ENCODE data around the gene IMPACT. TPM values are rescaled to one million over a fixed set of nuclear protein-coding genes. Genes with fewer than 3 reads are reported as not detected.

The IMPACT gene
- total RNA-seq, 1 donor from 2014 or later: 32.3 TPM

DNA sequence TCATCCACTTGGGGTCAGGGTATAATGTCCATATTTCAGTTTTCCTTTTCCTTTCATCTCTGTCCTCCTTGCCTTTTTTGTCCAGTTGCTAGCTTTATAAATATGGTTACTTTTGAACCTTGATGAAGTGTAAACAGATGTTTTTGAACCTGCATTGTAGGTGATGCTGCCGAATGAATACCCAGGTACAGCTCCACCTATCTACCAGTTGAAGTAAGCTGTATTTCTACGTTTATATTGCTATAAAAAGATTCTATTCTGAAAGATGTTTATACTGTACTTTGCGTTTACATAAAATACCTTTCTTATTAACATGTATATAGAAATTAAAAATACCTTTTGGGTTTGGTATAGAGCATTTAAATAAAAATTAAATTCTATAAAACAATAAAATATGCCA, 2.2 kb downstream of the IMPACT start:
- Histone ChIP-seq H3K27me3 (ENCODE audit: insufficient read depth, low read length) (no peaks in the 10 kb centered on the region), H2AFZ (ENCODE audit: low read depth, low read length) (no peak overlapping the region), H3K4me3 (ENCODE audit: insufficient read depth, low read depth, low read length) (no peak overlapping the region), H3K79me2 (ENCODE audit: insufficient read depth, low read length) (peaks cover 19% of the 10 kb centered on the region), H3K4me1 (ENCODE audit: insufficient read depth, low read length) (peaks cover 14% of the 10 kb centered on the region), H3K27ac (ENCODE audit: low read depth, low read length) (no peak overlapping the region), H3K9ac (ENCODE audit: low read length) (no peak overlapping the region), H4K20me1 (ENCODE audit: insufficient read depth, low read length) (no peaks in the 10 kb centered on the region), H3K36me3 (ENCODE audit: insufficient read depth, low read length) (no peaks in the 10 kb centered on the region), H3K4me2 (ENCODE audit: low read length) (no peak overlapping the region), H3K9me3 (ENCODE audit: insufficient read depth, low read depth, low read length) (no peaks in the 10 kb centered on the region)
- peaks cover 6% of the 10 kb centered on the region for H3K4me1 Mint-ChIP-seq (ENCODE audit: low read depth, unreplicated experiment)
- peaks cover under 1% of the 10 kb centered on the region for H3K27me3 Mint-ChIP-seq (ENCODE audit: low read depth, unreplicated experiment)
- H3K9me3 Mint-ChIP-seq (ENCODE audit: unreplicated experiment): no peaks in the 10 kb centered on the region
- H3K4me3 Mint-ChIP-seq (ENCODE audit: unreplicated experiment): no peak overlapping the region
- DNase-seq (ENCODE audit: low read depth): no peak
- no peak overlapping the region for H3K27ac Mint-ChIP-seq (ENCODE audit: unreplicated experiment)
- H3K36me3 Mint-ChIP-seq (ENCODE audit: low read depth, unreplicated experiment): no peaks in the 10 kb centered on the region
- no peak for FAIRE-seq
- TF ChIP-seq, protein P1, sequence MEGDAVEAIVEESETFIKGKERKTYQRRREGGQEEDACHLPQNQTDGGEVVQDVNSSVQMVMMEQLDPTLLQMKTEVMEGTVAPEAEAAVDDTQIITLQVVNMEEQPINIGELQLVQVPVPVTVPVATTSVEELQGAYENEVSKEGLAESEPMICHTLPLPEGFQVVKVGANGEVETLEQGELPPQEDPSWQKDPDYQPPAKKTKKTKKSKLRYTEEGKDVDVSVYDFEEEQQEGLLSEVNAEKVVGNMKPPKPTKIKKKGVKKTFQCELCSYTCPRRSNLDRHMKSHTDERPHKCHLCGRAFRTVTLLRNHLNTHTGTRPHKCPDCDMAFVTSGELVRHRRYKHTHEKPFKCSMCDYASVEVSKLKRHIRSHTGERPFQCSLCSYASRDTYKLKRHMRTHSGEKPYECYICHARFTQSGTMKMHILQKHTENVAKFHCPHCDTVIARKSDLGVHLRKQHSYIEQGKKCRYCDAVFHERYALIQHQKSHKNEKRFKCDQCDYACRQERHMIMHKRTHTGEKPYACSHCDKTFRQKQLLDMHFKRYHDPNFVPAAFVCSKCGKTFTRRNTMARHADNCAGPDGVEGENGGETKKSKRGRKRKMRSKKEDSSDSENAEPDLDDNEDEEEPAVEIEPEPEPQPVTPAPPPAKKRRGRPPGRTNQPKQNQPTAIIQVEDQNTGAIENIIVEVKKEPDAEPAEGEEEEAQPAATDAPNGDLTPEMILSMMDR (IDR thresholded peaks at IDR 0.05; ENCODE audit: insufficient read depth, low read depth, low read length): no peak
- TF ChIP-seq EZH2 (IDR thresholded peaks at IDR 0.05; ENCODE audit: insufficient read depth, low read length): no peak

DNA sequence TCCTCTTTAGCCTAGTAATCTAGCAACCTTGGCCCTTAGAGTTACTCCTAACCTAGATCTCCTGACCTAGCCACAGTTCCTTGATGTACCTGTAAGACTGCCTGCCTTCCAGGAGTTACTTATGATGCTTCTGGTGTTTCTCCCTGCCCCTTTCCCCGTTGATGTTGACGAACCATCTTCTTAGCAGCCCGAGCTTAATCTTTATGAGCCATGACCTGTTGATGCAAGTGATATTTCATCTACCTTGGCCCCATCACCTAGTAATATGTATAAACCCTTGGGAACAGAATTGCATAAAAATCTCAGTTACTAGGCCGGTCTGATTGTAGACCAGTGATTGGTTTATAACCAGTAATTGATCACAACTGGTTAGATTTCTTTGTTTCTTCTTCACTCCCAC, 2.7 kb downstream of the IMPACT start:
- FAIRE-seq: no peak
- TF ChIP-seq, protein P1 (IDR thresholded peaks at IDR 0.05; ENCODE audit: insufficient read depth, low read depth, low read length): no peak
- no peak for TF ChIP-seq EZH2 (IDR thresholded peaks at IDR 0.05; ENCODE audit: insufficient read depth, low read length)
- no peak overlapping the region for H2AFZ ChIP-seq (ENCODE audit: low read depth, low read length)
- H3K4me3 Mint-ChIP-seq (ENCODE audit: unreplicated experiment): no peak overlapping the region
- no peaks in the 10 kb centered on the region for H3K27me3 ChIP-seq (ENCODE audit: insufficient read depth, low read length)
- no peak overlapping the region for H3K4me3 ChIP-seq (ENCODE audit: insufficient read depth, low read depth, low read length)
- no peaks in the 10 kb centered on the region for H3K36me3 Mint-ChIP-seq (ENCODE audit: low read depth, unreplicated experiment)
- no peak overlapping the region for H3K27ac ChIP-seq (ENCODE audit: low read depth, low read length)
- no peaks in the 10 kb centered on the region for H3K27me3 Mint-ChIP-seq (ENCODE audit: low read depth, unreplicated experiment)
- H3K4me1 ChIP-seq (ENCODE audit: insufficient read depth, low read length): peaks cover 14% of the 10 kb centered on the region
- no peak overlapping the region for H3K4me2 ChIP-seq (ENCODE audit: low read length)
- H3K4me1 Mint-ChIP-seq (ENCODE audit: low read depth, unreplicated experiment): peaks cover 6% of the 10 kb centered on the region
- H3K9me3 ChIP-seq (ENCODE audit: insufficient read depth, low read depth, low read length): no peaks in the 10 kb centered on the region
- no peaks in the 10 kb centered on the region for H4K20me1 ChIP-seq (ENCODE audit: insufficient read depth, low read length)
- H3K9ac ChIP-seq (ENCODE audit: low read length): no peak overlapping the region
- no peaks in the 10 kb centered on the region for H3K36me3 ChIP-seq (ENCODE audit: insufficient read depth, low read length)
- DNase-seq (ENCODE audit: low read depth): no peak
- H3K9me3 Mint-ChIP-seq (ENCODE audit: unreplicated experiment): no peaks in the 10 kb centered on the region
- no peak overlapping the region for H3K27ac Mint-ChIP-seq (ENCODE audit: unreplicated experiment)
- peaks cover 19% of the 10 kb centered on the region for H3K79me2 ChIP-seq (ENCODE audit: insufficient read depth, low read length)

DNA sequence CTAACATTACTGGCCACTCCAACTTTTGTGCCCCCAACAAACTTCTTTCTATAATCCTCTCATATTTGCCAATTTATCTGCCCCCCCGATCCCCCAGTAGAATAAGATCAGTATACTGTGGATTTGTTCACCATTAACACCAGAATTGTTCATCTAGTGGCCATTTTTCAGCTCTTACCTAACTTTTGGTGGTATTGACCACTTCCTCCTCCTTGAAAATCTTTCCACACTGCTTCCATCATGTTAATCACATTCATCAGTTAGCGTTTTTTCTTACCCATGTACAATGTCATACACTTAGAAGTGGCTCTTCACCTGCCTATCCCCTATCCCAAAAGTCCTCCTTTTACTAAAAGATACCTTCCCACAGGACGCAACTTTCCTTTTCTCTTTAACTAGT, 6.1 kb downstream of the IMPACT start:
- Mint-ChIP-seq H3K27me3 (ENCODE audit: low read depth, unreplicated experiment) (no peaks in the 10 kb centered on the region), H3K4me1 (ENCODE audit: low read depth, unreplicated experiment) (peaks cover 6% of the 10 kb centered on the region), H3K27ac (ENCODE audit: unreplicated experiment) (no peak overlapping the region), H3K9me3 (ENCODE audit: unreplicated experiment) (no peaks in the 10 kb centered on the region), H3K36me3 (ENCODE audit: low read depth, unreplicated experiment) (peaks cover 1% of the 10 kb centered on the region), H3K4me3 (ENCODE audit: unreplicated experiment) (no peak overlapping the region)
- no peak overlapping the region for H3K27ac ChIP-seq (ENCODE audit: low read depth, low read length)
- no peak for FAIRE-seq
- no peak for DNase-seq (ENCODE audit: low read depth)
- TF ChIP-seq EZH2 (IDR thresholded peaks at IDR 0.05; ENCODE audit: insufficient read depth, low read length): no peak
- TF ChIP-seq, protein P1 (IDR thresholded peaks at IDR 0.05; ENCODE audit: insufficient read depth, low read depth, low read length): no peak
- H4K20me1 ChIP-seq (ENCODE audit: insufficient read depth, low read length): no peaks in the 10 kb centered on the region
- peaks cover 3% of the 10 kb centered on the region for H3K4me1 ChIP-seq (ENCODE audit: insufficient read depth, low read length)
- H2AFZ ChIP-seq (ENCODE audit: low read depth, low read length): no peak overlapping the region
- no peaks in the 10 kb centered on the region for H3K9me3 ChIP-seq (ENCODE audit: insufficient read depth, low read depth, low read length)
- H3K27me3 ChIP-seq (ENCODE audit: insufficient read depth, low read length): no peaks in the 10 kb centered on the region
- peaks cover 13% of the 10 kb centered on the region for H3K79me2 ChIP-seq (ENCODE audit: insufficient read depth, low read length)
- H3K9ac ChIP-seq (ENCODE audit: low read length): no peak overlapping the region
- no peak overlapping the region for H3K4me3 ChIP-seq (ENCODE audit: insufficient read depth, low read depth, low read length)
- no peak overlapping the region for H3K4me2 ChIP-seq (ENCODE audit: low read length)
- no peaks in the 10 kb centered on the region for H3K36me3 ChIP-seq (ENCODE audit: insufficient read depth, low read length)

Measured in astrocyte (in vitro differentiated cells and primary cell).